ENCODE results near the gene FBN2.
"Not testable (repeated sequence)": the region's sequence is repeated elsewhere in the genome, so short reads cannot be mapped to it uniquely, and the experiment has no call there.

The FBN2 gene

GRCh38 chr5:128407944-128408343, 130.1 kb downstream of the FBN2 start:
- Mint-ChIP-seq H3K36me3 (no peaks in the 10 kb centered on the region), H3K9me3 (peaks cover 2% of the 10 kb centered on the region), H3K27me3 (no peaks in the 10 kb centered on the region), H3K27ac (no peak overlapping the region), H3K4me1 (no peaks in the 10 kb centered on the region), H3K4me3 (no peak overlapping the region)
- no peak for DNase-seq
- CTCF ChIA-PET = no interaction called here

GRCh38 chr5:128406803-128407202, 131.2 kb downstream of the FBN2 start:
- no peak overlapping the region for H3K27ac Mint-ChIP-seq
- no peak overlapping the region for H3K4me3 Mint-ChIP-seq

GRCh38 chr5:128405159-128405558, 132.9 kb downstream of the FBN2 start:
- no peaks in the 10 kb centered on the region for H3K27me3 Mint-ChIP-seq
- DNase-seq = no peak
- H3K27ac Mint-ChIP-seq = no peak overlapping the region
- CTCF ChIA-PET = no interaction called here
- no peaks in the 10 kb centered on the region for H3K4me1 Mint-ChIP-seq
- no peaks in the 10 kb centered on the region for H3K36me3 Mint-ChIP-seq
- H3K4me3 Mint-ChIP-seq = no peak overlapping the region
- H3K9me3 Mint-ChIP-seq = peaks cover 2% of the 10 kb centered on the region

More at GRCh38 chr5:128406803-128407202, 131.2 kb downstream of the FBN2 start:
- no peak for DNase-seq
- Mint-ChIP-seq H3K9me3 (peaks cover 2% of the 10 kb centered on the region), H3K4me1 (no peaks in the 10 kb centered on the region), H3K27me3 (no peaks in the 10 kb centered on the region), H3K36me3 (no peaks in the 10 kb centered on the region)
- CTCF ChIA-PET = no interaction called here

- Mint-ChIP-seq H3K27me3 (no peaks in the 10 kb centered on the region), H3K36me3 (no peaks in the 10 kb centered on the region), H3K4me1 (no peaks in the 10 kb centered on the region), H3K4me3 (no peak overlapping the region), H3K9me3 (peaks cover 2% of the 10 kb centered on the region), H3K27ac (no peak overlapping the region)
- CTCF ChIA-PET = no interaction called here
- DNase-seq = no peak
Measured at GRCh38 chr5:128403333-128403732, 134.7 kb downstream of the FBN2 start.

- CTCF ChIA-PET = no interaction called here
- H3K36me3 Mint-ChIP-seq = no peaks in the 10 kb centered on the region
- H3K4me1 Mint-ChIP-seq = no peaks in the 10 kb centered on the region
- no peak overlapping the region for H3K4me3 Mint-ChIP-seq
- no peak overlapping the region for H3K27ac Mint-ChIP-seq
- no peak for DNase-seq
- no peaks in the 10 kb centered on the region for H3K27me3 Mint-ChIP-seq
- peaks cover 2% of the 10 kb centered on the region for H3K9me3 Mint-ChIP-seq
Measured at GRCh38 chr5:128402506-128402905, 135.5 kb downstream of the FBN2 start.

- CTCF ChIA-PET, H3K4me1 Mint-ChIP-seq, H3K9me3 Mint-ChIP-seq, H3K27ac Mint-ChIP-seq, H3K27me3 Mint-ChIP-seq, DNase-seq, H3K36me3 Mint-ChIP-seq, H3K4me3 Mint-ChIP-seq: not testable (repeated sequence)
Measured at GRCh38 chr5:128400766-128401165, 137.3 kb downstream of the FBN2 start.

- DNase-seq = no peak
- Mint-ChIP-seq H3K27ac (no peak overlapping the region), H3K27me3 (no peaks in the 10 kb centered on the region), H3K4me1 (no peaks in the 10 kb centered on the region), H3K9me3 (no peaks in the 10 kb centered on the region), H3K4me3 (no peak overlapping the region), H3K36me3 (no peaks in the 10 kb centered on the region)
- CTCF ChIA-PET = no interaction called here
Measured at GRCh38 chr5:128399111-128399510, 138.9 kb downstream of the FBN2 start.

- H3K36me3 Mint-ChIP-seq = no peaks in the 10 kb centered on the region
- CTCF ChIA-PET = no interaction called here
- H3K27me3 Mint-ChIP-seq = no peaks in the 10 kb centered on the region
- H3K4me3 Mint-ChIP-seq = no peak overlapping the region
- H3K9me3 Mint-ChIP-seq = no peaks in the 10 kb centered on the region
- no peak for DNase-seq
- no peak overlapping the region for H3K27ac Mint-ChIP-seq
- no peaks in the 10 kb centered on the region for H3K4me1 Mint-ChIP-seq
Measured at GRCh38 chr5:128397876-128398275, 140.2 kb downstream of the FBN2 start.

- DNase-seq = no peak
- Mint-ChIP-seq H3K36me3 (no peaks in the 10 kb centered on the region), H3K4me1 (no peaks in the 10 kb centered on the region), H3K27ac (no peak overlapping the region), H3K9me3 (no peaks in the 10 kb centered on the region), H3K4me3 (no peak overlapping the region), H3K27me3 (no peaks in the 10 kb centered on the region)
- CTCF ChIA-PET = no interaction called here
Measured at GRCh38 chr5:128395073-128395472, 143.0 kb downstream of the FBN2 start.

GRCh38 chr5:128384068-128384467, 154.0 kb downstream of the FBN2 start:
- CTCF ChIA-PET = no interaction called here
- Mint-ChIP-seq H3K36me3 (no peaks in the 10 kb centered on the region), H3K4me3 (no peak overlapping the region), H3K4me1 (no peaks in the 10 kb centered on the region), H3K9me3 (no peaks in the 10 kb centered on the region), H3K27ac (no peak overlapping the region), H3K27me3 (no peaks in the 10 kb centered on the region)
- no peak for DNase-seq

- Mint-ChIP-seq H3K27me3 (no peaks in the 10 kb centered on the region), H3K4me3 (no peak overlapping the region), H3K36me3 (no peaks in the 10 kb centered on the region), H3K27ac (no peak overlapping the region), H3K4me1 (no peaks in the 10 kb centered on the region), H3K9me3 (no peaks in the 10 kb centered on the region)
- DNase-seq = no peak
- CTCF ChIA-PET = no interaction called here
Measured at GRCh38 chr5:128380337-128380736, 157.7 kb downstream of the FBN2 start.

- Mint-ChIP-seq H3K27ac (no peak overlapping the region), H3K36me3 (no peaks in the 10 kb centered on the region), H3K4me3 (no peak overlapping the region), H3K27me3 (no peaks in the 10 kb centered on the region), H3K4me1 (no peaks in the 10 kb centered on the region), H3K9me3 (no peaks in the 10 kb centered on the region)
- CTCF ChIA-PET = no interaction called here
- DNase-seq = no peak
Measured at GRCh38 chr5:128378632-128379031, 159.4 kb downstream of the FBN2 start.

- Mint-ChIP-seq H3K4me1 (no peaks in the 10 kb centered on the region), H3K27ac (no peak overlapping the region), H3K9me3 (no peaks in the 10 kb centered on the region), H3K4me3 (no peak overlapping the region), H3K27me3 (no peaks in the 10 kb centered on the region), H3K36me3 (no peaks in the 10 kb centered on the region)
- CTCF ChIA-PET = no interaction called here
- no peak for DNase-seq
Measured at GRCh38 chr5:128378196-128378595, 159.8 kb downstream of the FBN2 start.

- DNase-seq = no peak
- Mint-ChIP-seq H3K4me1 (no peaks in the 10 kb centered on the region), H3K4me3 (no peak overlapping the region), H3K27ac (no peak overlapping the region), H3K27me3 (no peaks in the 10 kb centered on the region), H3K9me3 (no peaks in the 10 kb centered on the region), H3K36me3 (no peaks in the 10 kb centered on the region)
- CTCF ChIA-PET = no interaction called here
Measured at GRCh38 chr5:128376577-128376976, 161.5 kb downstream of the FBN2 start.

GRCh38 chr5:128366147-128366546, 171.9 kb downstream of the FBN2 start:
- no peaks in the 10 kb centered on the region for H3K9me3 Mint-ChIP-seq
- no peaks in the 10 kb centered on the region for H3K4me1 Mint-ChIP-seq
- no peaks in the 10 kb centered on the region for H3K36me3 Mint-ChIP-seq
- H3K27ac Mint-ChIP-seq = no peak overlapping the region
- no peak overlapping the region for H3K4me3 Mint-ChIP-seq
- DNase-seq = no peak
- CTCF ChIA-PET = no interaction called here
- no peaks in the 10 kb centered on the region for H3K27me3 Mint-ChIP-seq

GRCh38 chr5:128362370-128362769, 175.7 kb downstream of the FBN2 start:
- Mint-ChIP-seq H3K9me3 (no peaks in the 10 kb centered on the region), H3K27me3 (no peaks in the 10 kb centered on the region), H3K27ac (no peak overlapping the region), H3K4me3 (no peak overlapping the region), H3K4me1 (no peaks in the 10 kb centered on the region), H3K36me3 (no peaks in the 10 kb centered on the region)
- no peak for DNase-seq
- CTCF ChIA-PET = no interaction called here
